PFSK-1 (cell line): ENCODE results near the gene CTIF.

Source experiments
- POLR2AphosphoS5 ChIP-seq: IDR thresholded peaks from 2 replicates; pipeline ENCODE4 v1.6.1; 2012; ENCODE audit warnings: low read depth, mild to moderate bottlenecking, control low read depth, low read length, moderate library complexity
- REST ChIP-seq, 2 experiments: IDR thresholded peaks; 2 replicates each; pipeline versions ENCODE4 v1.6.1 to v1.8.0; 2011 to 2012; ENCODE audit warnings: low read depth in 2 of 2, low read length in 2 of 2, control low read depth in 1 of 2, inconsistent platforms in 1 of 2, mild to moderate bottlenecking in 1 of 2, moderate library complexity in 1 of 2; ENCODE audit not compliant: insufficient read depth in 1 of 2
- TAF1 ChIP-seq: IDR thresholded peaks from 2 replicates; pipeline ENCODE4 v1.6.1; 2012; ENCODE audit warnings: low read length, control low read depth, borderline replicate concordance; ENCODE audit not compliant: insufficient read depth

- TF ChIP-seq POLR2AphosphoS5 (no peak), REST (IDR thresholded peaks at IDR 0.05; ENCODE audit: insufficient read depth in 1 of 2, low read depth in 2 of 2, low read length in 2 of 2) (no peak), TAF1 (no peak)
Measured at GRCh38 chr18:48688961-48689360, 150.1 kb downstream of the CTIF start.
